SK-N-SH (cell line): Measurements from ENCODE around the gene PACSIN3. TPM values are rescaled to one million over a fixed set of nuclear protein-coding genes. Genes with fewer than 3 reads are reported as not detected.

ENCODE experiments used
- CTCF ChIA-PET: fragments of 300-600, 350-600 bp; formaldehyde crosslinking; extraction: SDS; loops from one replicate; lab custom pipeline; 2021; lab: Yijun Ruan, JAX
- POLR2A ChIA-PET: fragments of 350-600 bp; sonication (Branson Sonifier 250); formaldehyde crosslinking; extraction: SDS; loops from one replicate; lab custom pipeline; 2020; ENCODE audit warnings: antibody characterized with exemption, inconsistent platforms; lab: Yijun Ruan, JAX
- DNase-seq: peaks from one replicate; pipeline ENCODE4 v3.0.0; 2012
- H2AFZ ChIP-seq: fragments of 200-600 bp; sonication (generic); 2 replicates; pipeline ENCODE4 v1.8.1; 2016; ENCODE audit warnings: antibody characterized with exemption, mild to moderate bottlenecking, low read depth
- H3F3A ChIP-seq: fragments of 200-600 bp; sonication (generic); replicated peaks from 2 replicates; pipeline ENCODE3; 2016; ENCODE audit warnings: antibody characterized with exemption, mild to moderate bottlenecking; ENCODE audit not compliant: insufficient read depth
- H3K27ac ChIP-seq, 2 experiments: fragments of 200-500 bp in 1 of 2; fragments of 200-600 bp in 1 of 2; sonication (Bioruptor generic) in 1 of 2; sonication (generic), shearing (Covaris generic) in 1 of 2; 2 replicates each; pipeline versions ENCODE4 v1.5.1 to v1.6.1; 2014 to 2016; ENCODE audit warnings: low read depth in 2 of 2, inconsistent platforms in 1 of 2, low read length in 1 of 2, mild to moderate bottlenecking in 1 of 2, mixed read lengths in 1 of 2
- H3K27me3 ChIP-seq: fragments of 200-600 bp; sonication (generic), shearing (Covaris generic); 2 replicates; pipeline ENCODE4 v1.6.1; 2016; ENCODE audit warnings: mixed run types; ENCODE audit not compliant: insufficient read depth
- H3K36me3 ChIP-seq, 2 experiments: fragments of 200-500 bp in 1 of 2; fragments of 200-600 bp in 1 of 2; sonication (Bioruptor generic) in 1 of 2; sonication (generic) in 1 of 2; replicated peaks in 1 of 2; 2 replicates each; pipeline versions ENCODE3 to v1.5.1; 2014 to 2016; ENCODE audit warnings: low read length in 1 of 2, mild to moderate bottlenecking in 1 of 2; ENCODE audit not compliant: insufficient read depth in 2 of 2, control insufficient read depth in 1 of 2
- H3K4me1 ChIP-seq, 2 experiments: fragments of 200-500 bp in 1 of 2; fragments of 200-600 bp in 1 of 2; sonication (Bioruptor generic) in 1 of 2; sonication (generic), shearing (Covaris generic) in 1 of 2; 2 replicates each; pipeline versions ENCODE4 v1.5.1 to v1.6.1; 2014 to 2016; ENCODE audit warnings: low read depth in 1 of 2, low read length in 1 of 2, mixed run types in 1 of 2; ENCODE audit not compliant: insufficient read depth in 2 of 2, control insufficient read depth in 1 of 2
- H3K4me2 ChIP-seq: fragments of 200-600 bp; sonication (generic), shearing (Covaris generic); 2 replicates; pipeline ENCODE4 v1.6.1; 2017; ENCODE audit warnings: mixed run types
- H3K4me3 ChIP-seq, 2 experiments: fragments of 200-500 bp in 1 of 2; fragments of 200-600 bp in 1 of 2; sonication (Bioruptor generic) in 1 of 2; sonication (generic), shearing (Covaris generic) in 1 of 2; 2 replicates each; pipeline versions ENCODE4 v1.5.1 to v1.8.1; 2014 to 2016; ENCODE audit warnings: low read depth in 2 of 2, inconsistent platforms in 1 of 2, low read length in 1 of 2, mild to moderate bottlenecking in 1 of 2, mixed read lengths in 1 of 2, moderate library complexity in 1 of 2
- H3K79me2 ChIP-seq: fragments of 200-600 bp; sonication (generic); 2 replicates; pipeline ENCODE4 v1.8.1; 2017; ENCODE audit warnings: mild to moderate bottlenecking; ENCODE audit not compliant: insufficient read depth
- H3K9ac ChIP-seq: fragments of 200-600 bp; sonication (generic); 2 replicates; pipeline ENCODE4 v1.6.1; 2017; ENCODE audit warnings: mixed run types
- H3K9me2 ChIP-seq: fragments of 200-600 bp; sonication (generic); 2 replicates; pipeline ENCODE4 v1.6.1; 2017; ENCODE audit warnings: mixed run types
- H3K9me3 ChIP-seq: fragments of 200-600 bp; sonication (generic); 2 replicates; pipeline ENCODE4 v1.6.1; 2017; ENCODE audit warnings: mixed run types, mild to moderate bottlenecking, moderate library complexity
- H4K20me1 ChIP-seq: fragments of 200-600 bp; sonication (generic); 2 replicates; pipeline ENCODE4 v1.6.1; 2017; ENCODE audit warnings: mild to moderate bottlenecking, mixed run types; ENCODE audit not compliant: insufficient read depth
- CHD2 ChIP-seq: fragments of 150-350 bp; IDR thresholded peaks from 2 replicates; pipeline ENCODE4 v1.6.1; 2018; ENCODE audit warnings: low read length; ENCODE audit not compliant: partially characterized antibody
- ELF1 ChIP-seq: IDR thresholded peaks from 2 replicates; pipeline ENCODE4 v1.4.0; 2012
- EP300 ChIP-seq, 2 experiments: IDR thresholded peaks; 2 replicates each; pipeline versions ENCODE4 v1.4.0 to v1.6.1; 2012; ENCODE audit warnings: borderline replicate concordance in 1 of 2, low read depth in 1 of 2, low read length in 1 of 2
- EZH2phosphoT487 ChIP-seq: fragments of 200-600 bp; sonication (generic); IDR thresholded peaks from 2 replicates; pipeline ENCODE4 v1.6.1; 2017; ENCODE audit warnings: low read depth, mixed run types, mild to moderate bottlenecking, antibody characterized with exemption, moderate library complexity, borderline replicate concordance
- FOXJ3 ChIP-seq: sonication (generic); formaldehyde crosslinking; IDR thresholded peaks from 2 replicates; pipeline ENCODE4 v1.5.1; 2020; ENCODE audit warnings: mild to moderate bottlenecking, missing genetic modification reagents
- GABPA ChIP-seq: IDR thresholded peaks from 2 replicates; pipeline ENCODE4 v1.4.0; 2012; ENCODE audit warnings: low read depth, mild to moderate bottlenecking
- NRF1 ChIP-seq: IDR thresholded peaks from 2 replicates; pipeline ENCODE4 v1.6.1; 2012; ENCODE audit warnings: low read depth, mild to moderate bottlenecking, low read length
- SIN3A ChIP-seq: IDR thresholded peaks from 2 replicates; pipeline ENCODE4 v1.6.1; 2012; ENCODE audit warnings: low read depth, mild to moderate bottlenecking, low read length, moderate library complexity, borderline replicate concordance
- SMC3 ChIP-seq: IDR thresholded peaks from 2 replicates; pipeline ENCODE4 v1.6.1; 2012; ENCODE audit warnings: low read depth, low read length, improper control_type of control experiment
- TEAD4 ChIP-seq: IDR thresholded peaks from 2 replicates; pipeline ENCODE4 v1.4.0; 2012; ENCODE audit warnings: mild to moderate bottlenecking, borderline replicate concordance; ENCODE audit not compliant: insufficient read depth
- YY1 ChIP-seq: IDR thresholded peaks from 2 replicates; pipeline ENCODE4 v1.4.0; 2012; ENCODE audit warnings: low read depth, mild to moderate bottlenecking
- WGBS: methylation state at CpG from one replicate; pipeline ENCODE4 v1.1.6; 2017; ENCODE audit warnings: low lambda C conversion rate; 5-methylcytosine and 5-hydroxymethylcytosine counted together
- polyA plus RNA-seq, 3 experiments: library from polyadenylated mRNA; depleted of rRNA; stranded (reverse); fragments of >200 nt; gene quantifications; 2 replicates each; pipeline ENCODE4 v1.2.3, GENCODE V29; 2012
- TF ChIP-seq, protein P1 (sequence below): IDR thresholded peaks from 2 replicates; pipeline ENCODE4 v1.4.0; 2012; ENCODE audit warnings: low read depth, borderline replicate concordance
- TF ChIP-seq, protein P2 (sequence below): fragments of 200-600 bp; sonication (generic); IDR thresholded peaks from 2 replicates; pipeline ENCODE4 v1.6.1; 2017; ENCODE audit warnings: antibody characterized with exemption, mild to moderate bottlenecking, moderate library complexity
- TF ChIP-seq, protein P3 (sequence below): fragments of 150-350 bp; IDR thresholded peaks from 2 replicates; pipeline ENCODE4 v1.6.1; 2017; ENCODE audit warnings: antibody characterized with exemption, low read length, low read depth, borderline replicate concordance
- TF ChIP-seq, protein P4 (sequence below): IDR thresholded peaks from 2 replicates; pipeline ENCODE4; 2012
- TF ChIP-seq, protein P5 (sequence below): IDR thresholded peaks from 2 replicates; pipeline ENCODE4 v1.6.1; 2012; ENCODE audit warnings: mild to moderate bottlenecking, low read depth, low read length, moderate library complexity

PACSIN3 gene
- polyA plus RNA-seq, 1 of the 3 experiments (the other 2 are of a cell fraction), result 31.1 TPM

DNA sequence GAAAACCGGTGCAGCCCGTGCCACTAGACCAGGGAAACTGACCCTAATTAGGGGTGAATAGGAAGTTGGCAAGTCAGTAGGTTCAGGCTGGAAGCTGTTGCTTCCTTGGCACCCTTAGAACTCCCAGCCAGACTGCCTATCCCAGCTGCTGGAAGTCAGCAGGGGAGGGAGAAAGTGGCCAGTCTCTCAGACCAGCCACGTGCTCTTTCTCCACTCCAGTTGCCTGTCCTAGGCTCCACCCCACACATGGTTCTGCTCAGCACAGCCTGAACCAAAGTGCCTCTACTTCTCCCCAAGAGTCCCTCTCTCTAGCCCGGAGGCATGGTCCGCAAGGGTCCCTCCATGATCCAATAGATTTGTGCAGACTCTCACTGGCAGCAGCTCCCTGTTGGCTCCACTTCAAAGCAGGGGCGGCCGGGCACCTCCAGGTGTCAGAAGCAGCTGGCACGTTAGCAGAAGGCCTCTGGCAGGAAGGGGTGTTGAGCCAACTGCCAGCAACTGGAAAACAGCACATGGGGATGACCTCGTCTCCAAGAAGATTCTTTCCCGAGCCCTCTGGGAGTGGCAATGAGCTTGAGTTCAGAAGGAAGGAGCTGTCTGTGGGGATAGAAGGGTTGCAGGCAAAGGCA lies 37.2 kb downstream of the PACSIN3 start:
- no peak overlapping the region for H3K4me3 ChIP-seq
- no peaks in the 10 kb centered on the region for H3K79me2 ChIP-seq
- H3K27me3 ChIP-seq, result no peaks in the 10 kb centered on the region
- POLR2A ChIA-PET, result interaction anchor here (1.0 kb wide), 1 partner anchor 213 kb away, joined by 3 read pairs; the partner anchor contains the start of gene CSTPP1
- peak overlapping the region in 1 of 2 experiments; percentile 29; a peak in 2 of 4 replicates for H3K27ac ChIP-seq
- CTCF ChIA-PET, result interaction anchor here (1.0 to 1.8 kb wide), 5 partner anchors 9 to 249 kb away, joined by 3 to 5 read pairs (median 3); no protein-coding TSS in a partner anchor
- DNase-seq, result no peak
- H3K9ac ChIP-seq, result no peak overlapping the region
- H3K36me3 ChIP-seq, result peaks cover 0 to 6% of the 10 kb centered on the region in 2 experiments
- no peak overlapping the region for H3K4me2 ChIP-seq
- peaks cover 15 to 23% of the 10 kb centered on the region in 2 experiments; a peak in 2 of 4 replicates for H3K4me1 ChIP-seq
- 75% methylated on average over 7 of the region's 10 CpGs for WGBS
- no peaks in the 10 kb centered on the region for H3K9me3 ChIP-seq
- H3F3A ChIP-seq, result peaks cover 16% of the 10 kb centered on the region
- H4K20me1 ChIP-seq, result no peaks in the 10 kb centered on the region; the same call in 1 of the 2 replicates
- H3K9me2 ChIP-seq, result no peaks in the 10 kb centered on the region
- TF ChIP-seq GABPA, result no peak
- TF ChIP-seq SIN3A, result no peak
- TF ChIP-seq, protein P1, sequence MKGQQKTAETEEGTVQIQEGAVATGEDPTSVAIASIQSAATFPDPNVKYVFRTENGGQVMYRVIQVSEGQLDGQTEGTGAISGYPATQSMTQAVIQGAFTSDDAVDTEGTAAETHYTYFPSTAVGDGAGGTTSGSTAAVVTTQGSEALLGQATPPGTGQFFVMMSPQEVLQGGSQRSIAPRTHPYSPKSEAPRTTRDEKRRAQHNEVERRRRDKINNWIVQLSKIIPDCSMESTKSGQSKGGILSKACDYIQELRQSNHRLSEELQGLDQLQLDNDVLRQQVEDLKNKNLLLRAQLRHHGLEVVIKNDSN, result no peak
- TF ChIP-seq EZH2phosphoT487, result no peak
- TF ChIP-seq EP300 (IDR thresholded peaks at IDR 0.05; ENCODE audit: borderline replicate concordance in 1 of 2, low read depth in 1 of 2, low read length in 1 of 2), result no peak
- TF ChIP-seq SMC3, result no peak
- TF ChIP-seq, protein P2, sequence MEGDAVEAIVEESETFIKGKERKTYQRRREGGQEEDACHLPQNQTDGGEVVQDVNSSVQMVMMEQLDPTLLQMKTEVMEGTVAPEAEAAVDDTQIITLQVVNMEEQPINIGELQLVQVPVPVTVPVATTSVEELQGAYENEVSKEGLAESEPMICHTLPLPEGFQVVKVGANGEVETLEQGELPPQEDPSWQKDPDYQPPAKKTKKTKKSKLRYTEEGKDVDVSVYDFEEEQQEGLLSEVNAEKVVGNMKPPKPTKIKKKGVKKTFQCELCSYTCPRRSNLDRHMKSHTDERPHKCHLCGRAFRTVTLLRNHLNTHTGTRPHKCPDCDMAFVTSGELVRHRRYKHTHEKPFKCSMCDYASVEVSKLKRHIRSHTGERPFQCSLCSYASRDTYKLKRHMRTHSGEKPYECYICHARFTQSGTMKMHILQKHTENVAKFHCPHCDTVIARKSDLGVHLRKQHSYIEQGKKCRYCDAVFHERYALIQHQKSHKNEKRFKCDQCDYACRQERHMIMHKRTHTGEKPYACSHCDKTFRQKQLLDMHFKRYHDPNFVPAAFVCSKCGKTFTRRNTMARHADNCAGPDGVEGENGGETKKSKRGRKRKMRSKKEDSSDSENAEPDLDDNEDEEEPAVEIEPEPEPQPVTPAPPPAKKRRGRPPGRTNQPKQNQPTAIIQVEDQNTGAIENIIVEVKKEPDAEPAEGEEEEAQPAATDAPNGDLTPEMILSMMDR, result no peak
- TF ChIP-seq NRF1, result no peak
- TF ChIP-seq, protein P3, sequence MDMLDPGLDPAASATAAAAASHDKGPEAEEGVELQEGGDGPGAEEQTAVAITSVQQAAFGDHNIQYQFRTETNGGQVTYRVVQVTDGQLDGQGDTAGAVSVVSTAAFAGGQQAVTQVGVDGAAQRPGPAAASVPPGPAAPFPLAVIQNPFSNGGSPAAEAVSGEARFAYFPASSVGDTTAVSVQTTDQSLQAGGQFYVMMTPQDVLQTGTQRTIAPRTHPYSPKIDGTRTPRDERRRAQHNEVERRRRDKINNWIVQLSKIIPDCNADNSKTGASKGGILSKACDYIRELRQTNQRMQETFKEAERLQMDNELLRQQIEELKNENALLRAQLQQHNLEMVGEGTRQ, result no peak
- TF ChIP-seq ELF1, result no peak
- no peak overlapping the region for H2AFZ ChIP-seq

DNA sequence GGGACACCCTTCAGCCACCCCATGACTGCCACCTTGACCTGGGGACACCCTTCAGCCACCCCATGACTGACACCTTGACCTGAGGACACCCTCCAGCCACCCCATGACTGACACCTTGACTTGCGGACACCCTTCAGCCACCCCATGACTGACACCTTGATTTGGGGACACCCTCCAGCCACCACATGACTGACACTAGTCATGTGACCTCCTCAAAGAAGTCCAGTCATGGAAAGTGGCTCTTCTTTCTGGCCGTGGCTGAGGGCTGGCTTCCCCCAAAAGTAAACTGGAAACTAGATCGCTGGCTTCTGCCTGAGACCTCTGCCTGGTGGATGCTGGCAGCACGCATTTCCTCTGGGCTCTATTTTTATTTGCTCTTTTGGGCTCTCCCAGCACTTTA lies 38.0 kb downstream of the PACSIN3 start:
- Histone ChIP-seq H3K9me3 (no peaks in the 10 kb centered on the region), H3K36me3 (peaks cover 0 to 6% of the 10 kb centered on the region in 2 experiments), H3K4me1 (peaks cover 8 to 25% of the 10 kb centered on the region in 2 experiments; a peak in 2 of 4 replicates), H4K20me1 (no peaks in the 10 kb centered on the region), H3K4me3 (no peak overlapping the region), H3K79me2 (no peaks in the 10 kb centered on the region), H3F3A (peaks cover 13% of the 10 kb centered on the region), H3K9me2 (no peaks in the 10 kb centered on the region), H3K27me3 (no peaks in the 10 kb centered on the region), H2AFZ (no peak overlapping the region), H3K4me2 (no peak overlapping the region), H3K27ac (no peak overlapping the region; a peak in 1 of 4 replicates), H3K9ac (no peak overlapping the region)
- no peak for DNase-seq
- ChIA-PET POLR2A (no interaction called here), CTCF (interaction anchor here (1.2 to 1.8 kb wide), 3 partner anchors 13 to 232 kb away, joined by 3 to 5 read pairs (median 5); partner anchors contain the start of gene CSTPP1)
- WGBS, result 89% methylated on average over 3 of the region's 4 CpGs
- TF ChIP-seq, protein P4, sequence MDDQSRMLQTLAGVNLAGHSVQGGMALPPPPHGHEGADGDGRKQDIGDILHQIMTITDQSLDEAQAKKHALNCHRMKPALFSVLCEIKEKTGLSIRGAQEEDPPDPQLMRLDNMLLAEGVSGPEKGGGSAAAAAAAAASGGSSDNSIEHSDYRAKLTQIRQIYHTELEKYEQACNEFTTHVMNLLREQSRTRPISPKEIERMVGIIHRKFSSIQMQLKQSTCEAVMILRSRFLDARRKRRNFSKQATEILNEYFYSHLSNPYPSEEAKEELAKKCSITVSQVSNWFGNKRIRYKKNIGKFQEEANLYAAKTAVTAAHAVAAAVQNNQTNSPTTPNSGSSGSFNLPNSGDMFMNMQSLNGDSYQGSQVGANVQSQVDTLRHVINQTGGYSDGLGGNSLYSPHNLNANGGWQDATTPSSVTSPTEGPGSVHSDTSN, result no peak
- TF ChIP-seq YY1 (no peak), FOXJ3 (CRISPR knock-in tag) (no peak), TEAD4 (no peak), CHD2 (no peak)
- TF ChIP-seq, protein P5, sequence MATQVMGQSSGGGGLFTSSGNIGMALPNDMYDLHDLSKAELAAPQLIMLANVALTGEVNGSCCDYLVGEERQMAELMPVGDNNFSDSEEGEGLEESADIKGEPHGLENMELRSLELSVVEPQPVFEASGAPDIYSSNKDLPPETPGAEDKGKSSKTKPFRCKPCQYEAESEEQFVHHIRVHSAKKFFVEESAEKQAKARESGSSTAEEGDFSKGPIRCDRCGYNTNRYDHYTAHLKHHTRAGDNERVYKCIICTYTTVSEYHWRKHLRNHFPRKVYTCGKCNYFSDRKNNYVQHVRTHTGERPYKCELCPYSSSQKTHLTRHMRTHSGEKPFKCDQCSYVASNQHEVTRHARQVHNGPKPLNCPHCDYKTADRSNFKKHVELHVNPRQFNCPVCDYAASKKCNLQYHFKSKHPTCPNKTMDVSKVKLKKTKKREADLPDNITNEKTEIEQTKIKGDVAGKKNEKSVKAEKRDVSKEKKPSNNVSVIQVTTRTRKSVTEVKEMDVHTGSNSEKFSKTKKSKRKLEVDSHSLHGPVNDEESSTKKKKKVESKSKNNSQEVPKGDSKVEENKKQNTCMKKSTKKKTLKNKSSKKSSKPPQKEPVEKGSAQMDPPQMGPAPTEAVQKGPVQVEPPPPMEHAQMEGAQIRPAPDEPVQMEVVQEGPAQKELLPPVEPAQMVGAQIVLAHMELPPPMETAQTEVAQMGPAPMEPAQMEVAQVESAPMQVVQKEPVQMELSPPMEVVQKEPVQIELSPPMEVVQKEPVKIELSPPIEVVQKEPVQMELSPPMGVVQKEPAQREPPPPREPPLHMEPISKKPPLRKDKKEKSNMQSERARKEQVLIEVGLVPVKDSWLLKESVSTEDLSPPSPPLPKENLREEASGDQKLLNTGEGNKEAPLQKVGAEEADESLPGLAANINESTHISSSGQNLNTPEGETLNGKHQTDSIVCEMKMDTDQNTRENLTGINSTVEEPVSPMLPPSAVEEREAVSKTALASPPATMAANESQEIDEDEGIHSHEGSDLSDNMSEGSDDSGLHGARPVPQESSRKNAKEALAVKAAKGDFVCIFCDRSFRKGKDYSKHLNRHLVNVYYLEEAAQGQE, result no peak
- TF ChIP-seq, protein P3, result no peak
